GM18517 (cell line): ENCODE results near the gene NUDT19.
"Not testable (repeated sequence)": the region's sequence is repeated elsewhere in the genome, so short reads cannot be mapped to it uniquely, and the experiment has no call there.

Experiments
- ATAC-seq: cut with Tn5 transposase; IDR thresholded peaks from one replicate; pipeline ENCODE4 v1.9.1; 2021; ENCODE audit warnings: mild to moderate bottlenecking, moderate library complexity; ENCODE audit not compliant: unreplicated experiment

NUDT19 gene

GRCh38 chr19:32704006-32704405 lies 12.4 kb downstream of the NUDT19 start:
- ATAC-seq = not testable (repeated sequence)

- no peak for ATAC-seq
Observed at GRCh38 chr19:32708457-32708856, 16.8 kb downstream of the NUDT19 start.

- ATAC-seq = no peak
Observed at GRCh38 chr19:32709032-32709431, 17.4 kb downstream of the NUDT19 start.

- ATAC-seq = no peak
Observed at GRCh38 chr19:32711747-32712146, 20.1 kb downstream of the NUDT19 start.

- ATAC-seq = not testable (repeated sequence)
Observed at GRCh38 chr19:32716203-32716602, 24.6 kb downstream of the NUDT19 start.

- no peak for ATAC-seq
Observed at GRCh38 chr19:32717496-32717895, 25.9 kb downstream of the NUDT19 start.

- ATAC-seq = no peak
Observed at GRCh38 chr19:32718286-32718685, 26.7 kb downstream of the NUDT19 start.

- no peak for ATAC-seq
Observed at GRCh38 chr19:32719611-32720059, 28.0 kb downstream of the NUDT19 start, which contains the start of gene TDRD12. Gene TDRD12, plus strand, starts transcription at chr19:32719767. Its CDS starts 306 bp downstream, at chr19:32720073.

GRCh38 chr19:32720216-32720935 lies 28.8 kb downstream of the NUDT19 start:
- ATAC-seq = no peak

GRCh38 chr19:32720936-32721250 lies 29.3 kb downstream of the NUDT19 start:
- ATAC-seq = no peak

- ATAC-seq = no peak
Observed at GRCh38 chr19:32735936-32736335, 44.3 kb downstream of the NUDT19 start.

GRCh38 chr19:32743021-32743420 lies 51.4 kb downstream of the NUDT19 start:
- no peak for ATAC-seq

- no peak for ATAC-seq
Observed at GRCh38 chr19:32743447-32743846, 51.8 kb downstream of the NUDT19 start.

GRCh38 chr19:32744555-32745325 lies 53.1 kb downstream of the NUDT19 start:
- no peak for ATAC-seq

GRCh38 chr19:32745594-32746251 lies 54.1 kb downstream of the NUDT19 start:
- not testable (repeated sequence) for ATAC-seq

GRCh38 chr19:32746631-32747196 lies 55.1 kb downstream of the NUDT19 start:
- not testable (repeated sequence) for ATAC-seq

- no peak for ATAC-seq
Observed at GRCh38 chr19:32748497-32748896, 56.9 kb downstream of the NUDT19 start.

- no peak for ATAC-seq
Observed at GRCh38 chr19:32748948-32749347, 57.3 kb downstream of the NUDT19 start.

GRCh38 chr19:32749361-32749760 lies 57.7 kb downstream of the NUDT19 start:
- ATAC-seq = no peak

GRCh38 chr19:32750441-32751055 lies 58.9 kb downstream of the NUDT19 start:
- ATAC-seq = no peak

- no peak for ATAC-seq
Observed at GRCh38 chr19:32751066-32751465, 59.4 kb downstream of the NUDT19 start.
